GM19397 (cell line): ENCODE results near the gene CRHR2.

Experiments used
- ATAC-seq: cut with Tn5 transposase; IDR thresholded peaks from one replicate; pipeline ENCODE4 v1.9.1; 2021; ENCODE audit warnings: mild to moderate bottlenecking, moderate library complexity; ENCODE audit not compliant: unreplicated experiment

The CRHR2 gene

DNA sequence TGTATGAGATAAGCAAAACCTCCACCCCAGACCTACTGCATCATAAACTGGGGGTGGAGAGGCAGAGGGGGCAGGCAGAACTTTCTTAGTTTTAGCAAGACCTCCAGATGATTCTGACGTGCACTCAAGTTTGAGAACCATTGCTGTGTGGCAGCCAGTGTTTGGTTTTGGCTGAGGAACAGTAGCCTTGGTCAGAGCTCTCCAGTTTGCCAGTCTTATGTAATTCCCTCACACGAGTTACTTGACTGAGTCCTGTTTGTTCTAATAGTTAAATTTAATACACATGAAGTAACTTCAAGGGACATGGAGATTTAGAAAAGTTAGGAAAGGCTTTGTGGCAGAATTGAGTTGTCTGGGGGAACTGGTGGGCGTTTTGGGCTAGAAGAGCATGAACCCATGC, 49.0 kb downstream of the CRHR2 start:
- ATAC-seq = no peak

DNA sequence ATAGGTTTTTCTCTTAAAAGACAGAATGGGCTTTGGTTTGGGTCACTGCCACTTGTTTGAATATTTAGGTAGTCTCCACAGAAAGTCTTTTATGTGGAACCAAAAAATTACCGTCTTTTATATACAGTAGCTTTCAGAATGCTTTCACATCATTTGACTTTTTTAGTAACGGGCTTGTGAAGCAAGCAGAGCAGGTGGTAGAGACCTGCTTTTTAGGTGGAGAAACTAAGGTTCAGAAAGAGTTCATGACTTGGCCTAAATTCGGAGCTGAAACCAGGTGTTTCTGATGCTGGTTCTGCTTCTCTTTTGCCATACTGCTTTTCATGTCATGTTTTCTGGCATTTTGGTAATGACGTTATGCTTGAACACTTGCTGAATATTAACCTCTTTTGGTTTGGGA, 51.3 kb downstream of the CRHR2 start:
- no peak for ATAC-seq

DNA sequence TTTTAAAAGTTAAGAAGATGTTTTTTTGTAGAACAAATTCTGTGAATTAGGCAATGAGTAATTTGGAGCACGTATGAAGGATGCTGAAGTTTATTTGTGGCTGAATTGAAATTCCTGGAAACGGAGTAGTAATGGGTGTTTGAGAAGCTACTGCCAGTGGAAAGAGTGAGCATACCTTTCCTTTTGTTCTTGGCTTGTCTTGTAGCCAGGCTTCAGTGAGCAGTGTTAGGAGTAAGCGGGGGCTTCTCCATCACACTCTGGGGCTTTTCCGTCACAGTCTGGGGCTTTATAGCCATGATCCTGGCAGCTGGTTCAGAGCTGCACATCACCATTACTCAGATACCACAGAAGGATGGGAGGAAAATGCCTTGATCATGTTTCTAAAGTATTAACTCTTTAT, 55.2 kb downstream of the CRHR2 start:
- ATAC-seq = no peak

DNA sequence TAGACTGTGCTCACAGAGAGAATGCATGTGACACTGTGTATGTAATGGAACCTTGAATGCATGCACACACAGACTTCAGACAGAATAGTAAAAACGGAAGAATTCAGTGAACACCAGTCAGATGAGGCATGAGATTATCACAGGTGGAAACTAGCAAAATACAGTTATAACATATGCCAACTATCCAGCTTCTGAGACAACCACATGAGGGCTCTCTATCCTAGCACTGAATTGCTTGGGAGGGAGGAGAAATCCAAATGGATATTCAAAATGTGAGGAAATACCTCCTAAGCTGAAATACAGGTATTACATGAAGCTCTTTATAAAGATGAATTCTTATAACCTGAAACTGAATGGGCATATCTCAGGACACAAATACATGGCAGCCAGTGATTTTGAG, 57.0 kb downstream of the CRHR2 start:
- ATAC-seq = no peak

DNA sequence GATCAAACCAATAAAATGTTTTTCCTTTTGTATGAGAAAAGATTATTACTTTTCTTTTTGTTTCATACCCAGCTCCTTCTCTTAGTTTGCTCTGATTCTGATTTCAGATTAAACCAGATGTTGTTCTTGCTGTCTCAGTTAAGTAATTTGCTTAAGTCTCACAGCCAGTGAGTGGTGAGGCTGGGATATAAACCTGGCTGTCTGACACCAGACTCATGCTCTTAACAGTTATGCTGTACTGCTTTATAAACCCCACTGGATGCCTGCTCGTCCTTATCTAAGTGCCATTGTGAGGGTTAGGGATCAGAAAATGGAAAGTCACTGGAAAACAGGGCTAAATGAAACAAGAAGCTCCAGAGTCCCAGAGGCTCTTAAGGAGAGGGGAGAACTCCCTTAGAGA, 63.3 kb downstream of the CRHR2 start:
- no peak for ATAC-seq

DNA sequence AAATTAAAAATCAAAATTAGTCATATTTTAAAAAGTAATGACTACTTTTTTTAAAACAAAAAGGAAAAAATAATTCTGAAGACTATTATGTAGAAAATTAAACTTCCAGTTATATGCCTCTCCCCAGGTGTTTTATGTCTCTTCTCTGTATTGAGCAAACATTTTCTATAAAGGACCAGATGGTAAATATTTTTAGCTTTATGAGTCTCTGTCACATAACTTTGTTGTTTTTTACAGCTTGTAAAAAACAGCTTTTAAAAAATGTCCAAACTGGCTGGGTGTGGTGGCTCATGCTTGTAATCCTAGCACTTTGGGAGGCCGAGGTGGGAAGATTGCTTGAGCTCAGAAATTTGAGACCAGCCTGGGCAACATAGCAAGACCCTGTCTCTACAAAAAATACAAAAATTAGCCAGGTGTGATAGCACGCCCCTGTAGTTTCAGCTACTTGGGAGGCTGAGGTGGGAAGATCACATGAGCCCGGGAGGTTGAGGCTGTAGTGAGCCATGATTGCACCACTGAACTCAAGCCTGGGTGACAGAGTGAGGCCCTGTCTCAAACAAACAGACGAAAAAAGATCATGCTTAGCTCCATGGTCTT, 64.1 kb downstream of the CRHR2 start:
- no peak for ATAC-seq

DNA sequence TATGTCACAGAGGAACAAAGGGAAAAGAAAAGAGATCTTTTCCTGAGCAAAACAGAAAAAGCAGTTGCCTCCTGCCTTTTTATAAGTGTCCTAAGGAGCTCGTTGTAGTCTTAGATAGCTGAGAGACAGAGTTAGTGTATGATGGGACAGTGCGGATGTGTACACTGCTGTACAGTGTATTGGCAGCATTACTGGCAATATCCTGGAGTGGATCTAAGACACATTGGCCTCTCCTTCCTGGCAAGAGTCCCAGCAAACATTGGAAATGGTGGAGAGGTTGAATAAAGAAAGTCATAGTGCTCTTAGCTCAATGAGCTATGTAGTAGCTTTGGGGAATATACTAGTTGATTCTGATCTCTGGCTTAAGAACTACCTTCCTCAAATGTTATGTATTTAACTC, 64.9 kb downstream of the CRHR2 start:
- ATAC-seq = no peak

DNA sequence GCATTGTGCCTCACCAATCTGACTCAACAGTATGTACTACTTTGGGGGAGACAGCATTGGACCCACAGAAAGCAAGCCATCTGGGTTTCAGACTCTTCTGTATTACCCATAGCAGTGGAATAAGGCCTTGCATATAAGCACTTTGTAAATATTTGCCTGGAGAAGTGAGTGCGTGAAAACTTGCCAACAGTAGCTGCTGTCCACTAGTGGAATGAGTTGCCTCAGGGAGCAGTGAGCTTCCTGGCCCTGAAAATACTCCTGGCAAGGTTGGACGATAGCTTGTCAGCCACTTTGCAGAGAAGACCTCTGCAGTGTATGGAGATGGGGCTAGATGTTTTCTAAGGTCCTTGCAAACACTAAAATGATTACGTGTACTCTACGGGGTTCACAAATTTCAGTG, 65.9 kb downstream of the CRHR2 start:
- no peak for ATAC-seq

DNA sequence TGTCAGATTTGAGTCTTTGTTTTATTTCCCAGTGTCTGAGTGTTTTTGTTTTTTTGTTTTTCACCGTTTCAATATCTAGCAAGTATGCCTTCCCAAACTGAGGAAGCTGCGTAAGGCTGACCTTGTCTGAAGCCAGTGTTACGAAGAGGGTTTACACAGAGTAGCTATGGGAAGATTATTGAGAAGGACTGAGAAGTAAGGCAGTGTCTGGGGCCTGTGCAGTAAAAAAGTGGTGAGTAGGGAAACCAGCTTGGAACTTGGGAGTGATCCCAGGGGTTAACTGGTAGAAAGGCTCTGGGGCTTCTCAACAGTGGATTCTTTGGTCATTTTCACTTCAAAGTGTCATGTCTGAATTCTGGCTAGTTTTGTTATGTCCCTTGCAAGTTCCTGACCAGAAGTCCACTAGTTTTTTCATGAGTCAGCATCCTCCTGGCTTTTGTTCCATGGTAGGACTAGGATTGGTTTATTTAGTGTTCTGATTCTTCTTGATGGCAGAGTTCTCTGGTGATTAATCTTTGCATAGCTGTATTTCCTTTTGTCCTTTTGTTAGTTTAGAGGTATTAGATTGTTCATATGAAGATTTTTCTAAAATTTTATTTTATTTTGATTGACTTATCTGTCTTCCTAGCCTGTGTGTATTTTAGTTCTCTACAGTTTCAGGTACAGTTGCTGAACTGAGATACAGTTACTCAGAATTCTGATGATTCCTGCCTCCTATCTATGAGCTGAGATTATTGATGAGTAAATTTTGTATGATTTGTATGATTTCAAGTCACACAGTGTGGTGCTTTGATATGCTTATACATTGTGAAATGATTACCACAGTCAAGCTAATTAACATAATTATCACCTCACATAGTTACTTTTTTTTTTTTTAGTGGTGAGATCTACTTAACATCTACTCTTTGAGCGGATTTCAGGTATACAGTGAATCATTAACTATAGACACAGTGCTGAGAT, 68.6 kb downstream of the CRHR2 start:
- ATAC-seq = no peak

DNA sequence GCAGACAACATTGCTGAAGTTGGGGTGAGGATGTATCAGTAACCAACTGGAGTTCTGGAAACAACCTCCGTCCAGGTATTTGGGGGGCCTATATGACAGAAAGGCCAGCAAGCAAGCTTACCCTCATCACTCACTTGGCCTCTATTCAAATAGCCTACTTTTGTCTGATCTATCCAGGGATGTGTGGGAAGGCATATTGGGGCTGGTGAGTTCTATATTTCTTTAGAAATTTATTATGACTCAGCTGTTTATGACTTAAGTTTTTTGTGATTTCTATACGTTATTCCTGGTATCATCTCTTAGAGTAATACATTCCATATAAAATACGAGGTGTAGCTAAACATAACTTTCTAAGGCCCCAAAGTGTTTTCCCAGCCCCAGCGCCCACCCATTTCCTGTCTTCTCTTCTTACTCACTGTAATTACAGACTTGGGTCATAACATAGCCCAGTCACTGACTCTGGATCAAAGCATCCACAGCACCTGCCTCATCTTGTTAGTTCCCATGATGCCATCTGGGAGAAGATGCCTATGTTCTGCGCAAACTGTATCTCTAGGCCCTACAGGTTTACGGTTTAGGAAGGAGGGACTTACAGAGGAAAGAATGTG, 69.5 kb downstream of the CRHR2 start:
- no peak for ATAC-seq

DNA sequence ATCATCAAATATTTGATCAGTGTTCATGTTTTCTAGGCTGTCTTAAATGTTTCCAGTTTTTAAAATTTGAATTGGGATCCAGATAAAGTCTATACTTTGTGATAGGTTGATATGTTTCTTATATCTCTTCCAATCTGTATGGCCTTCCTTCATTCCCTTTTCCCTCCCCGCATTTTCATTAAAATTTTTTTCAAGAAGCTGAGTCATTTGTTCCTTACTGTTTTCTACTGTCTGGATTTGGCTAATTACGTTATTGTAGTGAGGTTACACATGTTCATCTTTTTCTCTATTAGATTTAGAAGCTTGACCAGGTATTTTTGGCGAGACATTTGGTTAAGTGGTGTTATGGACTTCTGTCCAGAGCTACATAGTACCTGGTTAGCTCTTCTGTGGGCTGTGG, 76.4 kb downstream of the CRHR2 start:
- no peak for ATAC-seq

DNA sequence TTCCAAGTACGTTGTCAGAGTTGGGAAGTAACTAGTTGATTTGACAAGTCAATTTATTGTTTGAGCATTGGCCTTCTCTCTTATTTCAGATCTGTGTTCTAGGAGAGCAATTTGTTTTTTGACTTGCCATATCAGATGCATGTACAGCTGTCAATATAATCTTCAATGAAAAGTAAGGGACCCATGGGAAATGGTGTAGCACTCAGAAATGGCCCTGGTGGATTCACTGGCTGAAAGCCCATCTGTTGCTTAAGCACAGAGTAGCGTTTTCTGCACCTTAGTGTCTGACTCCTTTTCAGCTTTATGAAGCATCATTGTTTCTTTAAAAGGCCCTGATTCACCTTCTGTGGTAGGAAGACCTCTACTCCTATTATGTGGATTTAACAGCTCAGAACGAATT, 77.4 kb downstream of the CRHR2 start:
- no peak for ATAC-seq
